Measurements from ENCODE around the gene SLC5A10.

Gene SLC5A10

GRCh38 chr17:19001907-19002590, 50.1 kb downstream of the SLC5A10 start:
- no peak overlapping the region for H3K9ac ChIP-seq
- no peaks in the 10 kb centered on the region for H4K20me1 ChIP-seq (ENCODE audit: insufficient read depth)
- no peak overlapping the region for H2AFZ ChIP-seq (ENCODE audit: low read depth)
- TF ChIP-seq CTCF (conservative IDR thresholded peaks at IDR 0.05; ENCODE audit: low read depth, low read length), result no peak
- no peaks in the 10 kb centered on the region for H3K27me3 ChIP-seq (ENCODE audit: insufficient read depth, low read depth)
- no peaks in the 10 kb centered on the region for H3K4me1 ChIP-seq (ENCODE audit: low read depth, poor library complexity, severe bottlenecking)
- H3K79me2 ChIP-seq (ENCODE audit: insufficient read depth, low read depth), result no peaks in the 10 kb centered on the region
- no peak overlapping the region for H3K4me3 ChIP-seq (IDR thresholded peaks at IDR 0.05; ENCODE audit: insufficient read depth, low read depth, low read length)
- no peak overlapping the region for H3K27ac ChIP-seq
- H3K4me2 ChIP-seq, result no peak overlapping the region
- H3K36me3 ChIP-seq (ENCODE audit: insufficient read depth), result no peaks in the 10 kb centered on the region

GRCh38 chr17:19002805-19003542, 51.0 kb downstream of the SLC5A10 start:
- Histone ChIP-seq H4K20me1 (ENCODE audit: insufficient read depth) (no peaks in the 10 kb centered on the region), H3K4me3 (IDR thresholded peaks at IDR 0.05; ENCODE audit: insufficient read depth, low read depth, low read length) (no peak overlapping the region)

GRCh38 chr17:19003543-19004420, 51.8 kb downstream of the SLC5A10 start:
- Histone ChIP-seq H3K79me2 (ENCODE audit: insufficient read depth, low read depth) (no peaks in the 10 kb centered on the region), H4K20me1 (ENCODE audit: insufficient read depth) (no peaks in the 10 kb centered on the region), H3K4me2 (no peak overlapping the region), H3K36me3 (ENCODE audit: insufficient read depth) (no peaks in the 10 kb centered on the region), H3K9ac (peak overlapping the region; percentile 76; the same call in 1 of the 2 replicates), H3K27me3 (ENCODE audit: insufficient read depth, low read depth) (no peaks in the 10 kb centered on the region), H2AFZ (ENCODE audit: low read depth) (peak overlapping the region; percentile 38; the same call in 1 of the 2 replicates), H3K4me3 (IDR thresholded peaks at IDR 0.05; ENCODE audit: insufficient read depth, low read depth, low read length) (no peak overlapping the region), H3K4me1 (ENCODE audit: low read depth, poor library complexity, severe bottlenecking) (no peaks in the 10 kb centered on the region), H3K27ac (no peak overlapping the region)
- TF ChIP-seq CTCF (conservative IDR thresholded peaks at IDR 0.05; ENCODE audit: low read depth, low read length), result no peak

More at GRCh38 chr17:19002805-19003542, 51.0 kb downstream of the SLC5A10 start:
- Histone ChIP-seq H3K79me2 (ENCODE audit: insufficient read depth, low read depth) (no peaks in the 10 kb centered on the region), H3K4me2 (no peak overlapping the region), H3K36me3 (ENCODE audit: insufficient read depth) (no peaks in the 10 kb centered on the region), H2AFZ (ENCODE audit: low read depth) (no peak overlapping the region), H3K4me1 (ENCODE audit: low read depth, poor library complexity, severe bottlenecking) (no peaks in the 10 kb centered on the region), H3K9ac (no peak overlapping the region), H3K27ac (no peak overlapping the region), H3K27me3 (ENCODE audit: insufficient read depth, low read depth) (no peaks in the 10 kb centered on the region)
- no peak for TF ChIP-seq CTCF (conservative IDR thresholded peaks at IDR 0.05; ENCODE audit: low read depth, low read length)

GRCh38 chr17:19004421-19005136, 52.6 kb downstream of the SLC5A10 start, which contains the start of gene FAM83G:
Gene FAM83G, minus strand, starts transcription at chr17:19004764. Its CDS starts 723 bp downstream, at chr17:19004041.
- Histone ChIP-seq H2AFZ (ENCODE audit: low read depth) (peak within 1 kb of the TSS; percentile 55), H3K27ac (peak within 1 kb of the TSS; percentile 30; the same call in 1 of the 2 replicates), H3K27me3 (ENCODE audit: insufficient read depth, low read depth) (no peaks in the 10 kb centered on the region), H3K9ac (peak within 1 kb of the TSS; percentile 76; the same call in 1 of the 2 replicates), H3K79me2 (ENCODE audit: insufficient read depth, low read depth) (no peaks in the 10 kb centered on the region), H3K36me3 (ENCODE audit: insufficient read depth) (no peaks in the 10 kb centered on the region), H3K4me3 (IDR thresholded peaks at IDR 0.05; ENCODE audit: insufficient read depth, low read depth, low read length) (no peak within 1 kb of the TSS), H3K4me1 (ENCODE audit: low read depth, poor library complexity, severe bottlenecking) (no peaks in the 10 kb centered on the region), H3K4me2 (peak within 1 kb of the TSS; percentile 52; the same call in 1 of the 2 replicates), H4K20me1 (ENCODE audit: insufficient read depth) (no peaks in the 10 kb centered on the region)
- TF ChIP-seq CTCF (conservative IDR thresholded peaks at IDR 0.05; ENCODE audit: low read depth, low read length), result no peak

Measured in KMS-11 (cell line).